Measurements from ENCODE around the gene MPP3. TPM values are rescaled to one million over a fixed set of nuclear protein-coding genes. Genes with fewer than 3 reads are reported as not detected.

The MPP3 gene
- total and polyA plus RNA-seq, 9 of the 15 experiments (the other 6 are each of a cell fraction or from before 2014, with no cell fraction given) = 0.41 to 10.4 (median 4.5) TPM

GRCh38 chr17:43778337-43779144 lies 54.4 kb downstream of the MPP3 start, which contains the start of gene DUSP3 (continued):
- TF ChIP-seq ZBTB11 (CRISPR knock-in tag; IDR thresholded peaks at IDR 0.05) (no peak), ARHGAP35 (IDR thresholded peaks at IDR 0.05; ENCODE audit: partially characterized antibody) (no peak), HLTF (IDR thresholded peaks at IDR 0.05) (no peak), PREB (CRISPR knock-in tag; IDR thresholded peaks at IDR 0.05) (no peak), ZNF12 (CRISPR knock-in tag; IDR thresholded peaks at IDR 0.05) (no peak), ZNF778 (CRISPR knock-in tag; IDR thresholded peaks at IDR 0.05) (no peak)
- TF ChIP-seq, protein P1, sequence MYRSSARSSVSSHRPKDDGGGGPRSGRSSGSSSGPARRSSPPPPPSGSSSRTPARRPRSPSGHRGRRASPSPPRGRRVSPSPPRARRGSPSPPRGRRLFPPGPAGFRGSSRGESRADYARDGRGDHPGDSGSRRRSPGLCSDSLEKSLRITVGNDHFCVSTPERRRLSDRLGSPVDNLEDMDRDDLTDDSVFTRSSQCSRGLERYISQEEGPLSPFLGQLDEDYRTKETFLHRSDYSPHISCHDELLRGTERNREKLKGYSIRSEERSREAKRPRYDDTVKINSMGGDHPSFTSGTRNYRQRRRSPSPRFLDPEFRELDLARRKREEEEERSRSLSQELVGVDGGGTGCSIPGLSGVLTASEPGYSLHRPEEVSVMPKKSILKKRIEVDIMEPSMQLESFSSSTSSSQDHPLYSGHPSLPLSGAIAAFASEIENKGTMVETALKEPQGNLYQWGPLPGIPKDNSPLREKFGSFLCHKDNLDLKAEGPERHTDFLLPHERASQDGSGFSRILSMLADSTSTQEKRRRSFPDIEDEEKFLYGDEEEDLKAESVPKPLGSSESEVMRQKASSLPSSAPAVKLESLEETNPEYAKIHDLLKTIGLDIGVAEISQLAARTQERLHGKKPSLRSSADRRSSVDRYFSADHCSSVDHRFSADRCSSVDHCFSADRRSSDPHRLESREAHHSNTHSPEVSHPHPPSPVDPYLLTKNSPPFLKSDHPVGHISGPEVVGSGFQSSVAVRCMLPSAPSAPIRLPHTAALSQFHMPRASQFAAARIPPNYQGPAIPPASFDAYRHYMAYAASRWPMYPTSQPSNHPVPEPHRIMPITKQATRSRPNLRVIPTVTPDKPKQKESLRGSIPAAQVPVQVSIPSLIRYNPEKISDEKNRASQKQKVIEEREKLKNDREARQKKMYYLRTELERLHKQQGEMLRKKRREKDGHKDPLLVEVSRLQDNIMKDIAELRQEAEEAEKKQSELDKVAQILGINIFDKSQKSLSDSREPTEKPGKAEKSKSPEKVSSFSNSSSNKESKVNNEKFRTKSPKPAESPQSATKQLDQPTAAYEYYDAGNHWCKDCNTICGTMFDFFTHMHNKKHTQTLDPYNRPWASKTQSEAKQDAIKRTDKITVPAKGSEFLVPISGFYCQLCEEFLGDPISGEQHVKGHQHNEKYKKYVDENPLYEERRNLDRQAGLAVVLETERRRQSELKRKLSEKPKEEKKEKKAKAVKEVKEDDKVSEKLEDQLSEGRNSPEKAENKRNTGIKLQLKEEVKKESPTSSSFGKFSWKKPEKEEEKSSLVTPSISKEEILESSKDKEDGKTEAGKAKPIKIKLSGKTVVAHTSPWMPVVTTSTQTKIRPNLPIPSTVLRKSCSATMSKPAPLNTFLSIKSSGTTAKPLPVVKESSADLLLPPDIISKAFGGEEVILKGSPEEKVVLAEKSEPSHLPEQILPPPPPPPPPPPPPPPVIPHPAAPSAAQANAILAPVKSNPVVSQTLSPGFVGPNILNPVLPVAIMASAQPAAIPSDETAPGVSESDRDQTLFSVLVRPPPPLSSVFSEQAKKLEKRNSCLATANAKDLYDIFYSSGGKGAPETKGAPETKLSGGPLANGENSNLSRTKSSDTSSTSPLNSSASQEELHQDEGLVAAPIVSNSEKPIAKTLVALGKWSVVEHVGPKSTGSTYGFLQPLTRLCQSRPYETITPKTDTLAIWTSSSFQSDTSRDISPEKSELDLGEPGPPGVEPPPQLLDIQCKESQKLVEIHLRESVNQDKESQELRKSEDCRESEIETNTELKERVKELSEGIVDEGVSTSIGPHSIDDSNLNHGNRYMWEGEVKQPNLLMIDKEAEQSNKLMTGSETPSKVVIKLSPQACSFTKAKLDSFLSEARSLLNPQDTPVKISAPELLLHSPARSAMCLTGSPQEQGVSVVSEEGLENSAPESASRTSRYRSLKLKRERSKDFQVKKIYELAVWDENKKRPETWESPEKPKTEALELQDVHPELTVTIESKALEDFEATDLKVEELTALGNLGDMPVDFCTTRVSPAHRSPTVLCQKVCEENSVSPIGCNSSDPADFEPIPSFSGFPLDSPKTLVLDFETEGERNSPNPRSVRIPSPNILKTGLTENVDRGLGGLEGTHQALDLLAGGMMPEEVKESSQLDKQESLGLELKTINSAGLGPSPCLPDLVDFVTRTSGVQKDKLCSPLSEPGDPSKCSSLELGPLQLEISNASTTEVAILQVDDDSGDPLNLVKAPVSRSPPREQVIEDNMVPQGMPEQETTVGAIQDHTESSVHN (IDR thresholded peaks at IDR 0.05; ENCODE audit: borderline replicate concordance in 1 of 2, low read depth in 1 of 2) = no peak
- TF ChIP-seq, protein P2, sequence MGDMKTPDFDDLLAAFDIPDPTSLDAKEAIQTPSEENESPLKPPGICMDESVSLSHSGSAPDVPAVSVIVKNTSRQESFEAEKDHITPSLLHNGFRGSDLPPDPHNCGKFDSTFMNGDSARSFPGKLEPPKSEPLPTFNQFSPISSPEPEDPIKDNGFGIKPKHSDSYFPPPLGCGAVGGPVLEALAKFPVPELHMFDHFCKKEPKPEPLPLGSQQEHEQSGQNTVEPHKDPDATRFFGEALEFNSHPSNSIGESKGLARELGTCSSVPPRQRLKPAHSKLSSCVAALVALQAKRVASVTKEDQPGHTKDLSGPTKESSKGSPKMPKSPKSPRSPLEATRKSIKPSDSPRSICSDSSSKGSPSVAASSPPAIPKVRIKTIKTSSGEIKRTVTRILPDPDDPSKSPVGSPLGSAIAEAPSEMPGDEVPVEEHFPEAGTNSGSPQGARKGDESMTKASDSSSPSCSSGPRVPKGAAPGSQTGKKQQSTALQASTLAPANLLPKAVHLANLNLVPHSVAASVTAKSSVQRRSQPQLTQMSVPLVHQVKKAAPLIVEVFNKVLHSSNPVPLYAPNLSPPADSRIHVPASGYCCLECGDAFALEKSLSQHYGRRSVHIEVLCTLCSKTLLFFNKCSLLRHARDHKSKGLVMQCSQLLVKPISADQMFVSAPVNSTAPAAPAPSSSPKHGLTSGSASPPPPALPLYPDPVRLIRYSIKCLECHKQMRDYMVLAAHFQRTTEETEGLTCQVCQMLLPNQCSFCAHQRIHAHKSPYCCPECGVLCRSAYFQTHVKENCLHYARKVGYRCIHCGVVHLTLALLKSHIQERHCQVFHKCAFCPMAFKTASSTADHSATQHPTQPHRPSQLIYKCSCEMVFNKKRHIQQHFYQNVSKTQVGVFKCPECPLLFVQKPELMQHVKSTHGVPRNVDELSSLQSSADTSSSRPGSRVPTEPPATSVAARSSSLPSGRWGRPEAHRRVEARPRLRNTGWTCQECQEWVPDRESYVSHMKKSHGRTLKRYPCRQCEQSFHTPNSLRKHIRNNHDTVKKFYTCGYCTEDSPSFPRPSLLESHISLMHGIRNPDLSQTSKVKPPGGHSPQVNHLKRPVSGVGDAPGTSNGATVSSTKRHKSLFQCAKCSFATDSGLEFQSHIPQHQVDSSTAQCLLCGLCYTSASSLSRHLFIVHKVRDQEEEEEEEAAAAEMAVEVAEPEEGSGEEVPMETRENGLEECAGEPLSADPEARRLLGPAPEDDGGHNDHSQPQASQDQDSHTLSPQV (IDR thresholded peaks at IDR 0.05) = no peak

All from K562 (cell line).